DND-41 (cell line): Measurements from ENCODE around the gene RIT1.

Experiments used
- CTCF ChIP-seq: IDR thresholded peaks from 2 replicates; pipeline ENCODE4 v1.5.1; 2012; ENCODE audit warnings: borderline replicate concordance, low read length, moderate library complexity, mild to moderate bottlenecking; ENCODE audit not compliant: poor library complexity, severe bottlenecking; ENCODE audit errors: extremely low read depth
- EZH2 ChIP-seq: IDR thresholded peaks from 3 replicates; pipeline ENCODE4 v1.6.1; 2012; ENCODE audit warnings: borderline replicate concordance, low read depth, mild to moderate bottlenecking, moderate library complexity, low read length, inconsistent platforms; ENCODE audit not compliant: severe bottlenecking

GRCh38 chr1:155847823-155848529 lies 63.2 kb downstream of the RIT1 start:
- TF ChIP-seq CTCF (no peak), EZH2 (no peak)
